ENCODE measurements around the gene DCAF11.

- TF ChIP-seq, protein P1, sequence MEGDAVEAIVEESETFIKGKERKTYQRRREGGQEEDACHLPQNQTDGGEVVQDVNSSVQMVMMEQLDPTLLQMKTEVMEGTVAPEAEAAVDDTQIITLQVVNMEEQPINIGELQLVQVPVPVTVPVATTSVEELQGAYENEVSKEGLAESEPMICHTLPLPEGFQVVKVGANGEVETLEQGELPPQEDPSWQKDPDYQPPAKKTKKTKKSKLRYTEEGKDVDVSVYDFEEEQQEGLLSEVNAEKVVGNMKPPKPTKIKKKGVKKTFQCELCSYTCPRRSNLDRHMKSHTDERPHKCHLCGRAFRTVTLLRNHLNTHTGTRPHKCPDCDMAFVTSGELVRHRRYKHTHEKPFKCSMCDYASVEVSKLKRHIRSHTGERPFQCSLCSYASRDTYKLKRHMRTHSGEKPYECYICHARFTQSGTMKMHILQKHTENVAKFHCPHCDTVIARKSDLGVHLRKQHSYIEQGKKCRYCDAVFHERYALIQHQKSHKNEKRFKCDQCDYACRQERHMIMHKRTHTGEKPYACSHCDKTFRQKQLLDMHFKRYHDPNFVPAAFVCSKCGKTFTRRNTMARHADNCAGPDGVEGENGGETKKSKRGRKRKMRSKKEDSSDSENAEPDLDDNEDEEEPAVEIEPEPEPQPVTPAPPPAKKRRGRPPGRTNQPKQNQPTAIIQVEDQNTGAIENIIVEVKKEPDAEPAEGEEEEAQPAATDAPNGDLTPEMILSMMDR (IDR thresholded peaks at IDR 0.05) = no peak
- TF ChIP-seq POLR2A (IDR thresholded peaks at IDR 0.05) = no peak
Measured at GRCh38 chr14:24070285-24071143, 44.1 kb upstream of the DCAF11 start.

Data from vagina (tissue), 2 donors.